Epithelial cell of proximal tubule (primary cell): ENCODE measurements around the gene STARD5. TPM values are rescaled to one million over a fixed set of nuclear protein-coding genes. Genes with fewer than 3 reads are reported as not detected.
A peak's percentile ranks its signal among the peaks of the same experiment; 100 is the strongest.

ENCODE experiments used
- DNase-seq: peaks from one replicate; pipeline ENCODE4 v3.0.0-alpha.2; 2011; ENCODE audit warnings: low read depth
- H3K4me3 ChIP-seq: 2 replicates; pipeline ENCODE4 v1.5.1; 2011; ENCODE audit warnings: low read depth, mild to moderate bottlenecking, low read length
- CTCF ChIP-seq: conservative IDR thresholded peaks from 2 replicates; pipeline ENCODE4 v1.5.1; 2012; ENCODE audit warnings: low read depth, mild to moderate bottlenecking, low read length
- total RNA-seq: library from RNA; depleted of rRNA; stranded (reverse); fragments of >200 nt; gene quantifications from 2 replicates; pipeline ENCODE4 v1.2.3, GENCODE V29; 2015

Gene STARD5
- total RNA-seq, 1 donor from 2014 or later: 0.63 TPM

GRCh38 chr15:81337713-81338157 lies 13.8 kb upstream of the STARD5 start:
- no peak overlapping the region for H3K4me3 ChIP-seq
- DNase-seq: no peak
- TF ChIP-seq CTCF: no peak

DNA sequence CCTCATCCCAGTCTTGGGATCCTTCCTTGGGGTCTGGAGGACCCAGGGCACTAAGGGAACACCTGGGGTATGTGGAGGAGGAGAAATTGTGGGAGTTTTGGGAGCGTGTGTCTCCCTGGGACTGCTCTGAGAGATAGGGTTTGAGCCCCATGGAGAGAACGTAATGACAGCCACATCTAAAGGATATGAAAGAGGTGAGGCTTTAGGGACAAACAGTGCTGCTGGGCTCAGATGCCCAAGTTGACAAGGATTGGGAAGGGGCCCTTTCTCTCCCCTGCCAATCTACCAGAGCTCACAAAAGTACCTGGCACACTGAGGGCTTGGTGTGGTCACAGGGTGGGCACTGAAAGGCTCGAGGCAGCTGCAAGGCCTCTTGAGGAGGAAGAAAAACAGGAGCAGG lies 13.3 kb upstream of the STARD5 start:
- no peak for DNase-seq
- TF ChIP-seq CTCF: no peak
- H3K4me3 ChIP-seq: no peak overlapping the region

- H3K4me3 ChIP-seq: no peak overlapping the region
- DNase-seq: no peak
- TF ChIP-seq CTCF: peak; percentile 62
Measured at GRCh38 chr15:81336568-81336967, 12.6 kb upstream of the STARD5 start.

- no peak for DNase-seq
- H3K4me3 ChIP-seq: no peak overlapping the region
- TF ChIP-seq CTCF: no peak
Measured at GRCh38 chr15:81335631-81336030, 11.7 kb upstream of the STARD5 start.

DNA sequence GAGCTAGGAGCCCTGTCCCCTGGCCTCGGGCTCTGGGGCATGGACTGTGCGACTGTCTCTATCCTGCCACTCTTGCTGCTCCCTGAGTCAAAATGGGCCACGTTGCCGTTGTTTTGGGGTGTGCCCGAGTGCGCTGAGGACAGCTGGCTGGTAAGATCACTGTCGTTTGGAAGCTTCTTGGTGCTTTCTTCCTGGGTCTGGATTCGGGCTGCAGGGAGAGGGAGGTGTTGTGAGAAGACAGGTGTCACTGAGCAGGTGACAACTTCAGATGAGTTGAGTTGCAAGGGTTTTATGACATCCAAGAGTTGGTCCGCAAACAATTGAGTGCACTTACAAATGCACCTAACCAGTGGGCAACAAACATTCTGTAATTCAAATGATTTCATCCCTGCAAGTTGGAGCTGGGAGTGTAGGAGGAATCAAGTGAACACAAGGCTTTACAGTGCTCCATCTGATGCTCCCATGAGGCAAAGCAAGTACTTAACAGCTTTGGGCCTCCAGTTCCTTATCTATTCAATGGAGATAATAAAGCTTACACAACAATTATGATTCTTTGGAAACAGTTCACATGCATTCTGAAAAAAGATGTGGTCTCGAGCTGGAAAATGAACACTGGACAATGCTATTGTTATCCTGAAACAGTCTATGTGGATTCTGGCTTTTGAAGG lies 11.0 kb upstream of the STARD5 start:
- DNase-seq: no peak
- H3K4me3 ChIP-seq: no peak overlapping the region
- no peak for TF ChIP-seq CTCF

GRCh38 chr15:81333363-81333762 lies 9.4 kb upstream of the STARD5 start:
- no peak overlapping the region for H3K4me3 ChIP-seq
- no peak for TF ChIP-seq CTCF
- DNase-seq: no peak

DNA sequence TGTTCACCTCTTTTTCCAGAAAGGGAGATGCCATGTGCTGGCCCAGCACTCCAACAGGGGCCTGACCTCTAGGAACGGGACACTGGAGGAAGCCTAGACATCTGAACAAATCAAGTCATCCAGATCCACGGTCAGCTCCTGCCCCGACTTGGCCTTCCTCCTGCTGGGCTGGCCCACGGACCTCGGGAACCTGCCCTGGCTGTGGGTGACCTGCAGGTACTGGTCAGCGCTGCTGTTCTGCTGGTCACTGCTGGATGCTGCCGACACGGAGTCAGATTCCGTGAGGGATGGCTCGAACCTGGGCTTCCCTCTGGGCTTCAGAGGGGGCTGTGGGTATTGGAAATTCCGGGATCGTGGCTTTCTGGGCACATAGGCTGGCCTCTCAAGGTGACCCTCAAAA lies 8.4 kb upstream of the STARD5 start:
- TF ChIP-seq CTCF: no peak
- H3K4me3 ChIP-seq: no peak overlapping the region
- no peak for DNase-seq
